BJ (cell line): Measurements from ENCODE around the gene SNX32. TPM values are rescaled to one million over a fixed set of nuclear protein-coding genes. Genes with fewer than 3 reads are reported as not detected.

Experiments
- CTCF ChIA-PET: fragments of 350-600 bp; formaldehyde crosslinking; extraction: SDS; loops from one replicate; lab custom pipeline; 2021; ENCODE audit warnings: antibody characterized with exemption, inconsistent platforms; lab: Yijun Ruan, JAX
- POLR2A ChIA-PET: fragments of 300-600 bp; sonication (Branson Sonifier 250); formaldehyde crosslinking; extraction: SDS; loops from one replicate; lab custom pipeline; 2021; ENCODE audit warnings: antibody characterized with exemption; lab: Charles Lee
- DNase-seq: peaks from one replicate; pipeline ENCODE4 v3.0.0-alpha.2; 2011; ENCODE audit warnings: low read depth
- H3K27me3 ChIP-seq: 2 replicates; pipeline ENCODE4 v1.6.0; 2011; ENCODE audit warnings: low read length; ENCODE audit not compliant: control insufficient read depth, insufficient read depth
- H3K36me3 ChIP-seq: 2 replicates; pipeline ENCODE4 v1.5.1; 2011; ENCODE audit warnings: low read length; ENCODE audit not compliant: control insufficient read depth, insufficient read depth
- H3K4me3 ChIP-seq: 2 replicates; pipeline ENCODE4 v1.5.1; 2011; ENCODE audit warnings: low read depth, mild to moderate bottlenecking, control low read depth, low read length
- polyA plus RNA-seq: library from polyadenylated mRNA; depleted of rRNA; stranded (reverse); fragments of >200 nt; gene quantifications from 2 replicates; pipeline ENCODE4 v1.2.3, GENCODE V29; 2011
- TF ChIP-seq, protein P1 (sequence below): IDR thresholded peaks from 2 replicates; pipeline ENCODE4 v1.5.1; 2011; ENCODE audit warnings: low read depth, mild to moderate bottlenecking, control low read depth, inconsistent platforms, low read length, moderate library complexity; ENCODE audit not compliant: insufficient read depth

Gene SNX32
- polyA plus RNA-seq, 1 experiment, result 0.13 TPM

DNA sequence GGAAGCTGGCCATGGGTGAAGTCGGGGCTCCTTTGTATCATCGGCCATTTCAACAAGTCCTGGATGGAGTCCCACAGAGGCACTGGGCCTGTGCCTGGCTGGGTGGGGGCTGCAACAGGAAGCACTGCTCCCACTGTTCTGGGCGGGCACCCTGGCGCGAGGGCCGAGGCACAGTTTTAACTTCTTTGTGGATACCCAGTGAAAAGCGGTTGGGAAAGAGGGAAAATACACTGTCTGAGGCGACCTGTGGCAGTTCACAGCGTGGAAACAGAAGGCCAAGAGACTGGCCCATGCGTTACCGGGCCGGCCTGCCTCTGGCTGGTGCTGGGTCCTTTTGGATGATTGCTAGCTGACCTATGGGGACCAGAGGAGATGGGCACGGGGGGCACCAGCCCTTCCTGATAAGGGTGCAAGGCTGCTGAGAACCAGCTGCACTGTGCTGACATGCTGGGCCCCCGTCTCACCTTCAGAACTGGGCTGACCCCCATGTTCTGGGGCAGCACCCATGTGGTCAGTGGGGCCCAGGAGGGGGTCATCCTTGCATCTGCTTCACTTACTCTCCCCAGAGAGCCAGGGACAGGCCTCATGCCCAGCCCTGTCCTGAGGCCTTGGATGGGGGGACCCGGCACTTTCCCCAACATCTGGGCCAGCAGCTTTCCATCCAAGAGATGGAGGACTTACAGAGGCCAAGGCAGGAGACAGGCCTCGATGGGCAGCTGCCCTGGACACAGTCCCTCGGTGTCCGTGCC is 42.7 kb upstream of the SNX32 start:
- CTCF ChIA-PET, result interaction anchor here (1.1 to 8.2 kb wide), 5 partner anchors 8 to 79 kb away, joined by 4 to 57 read pairs (median 5); partner anchors contain the start of genes AP5B1 and KAT5
- DNase-seq, result no peak
- Histone ChIP-seq H3K27me3 (peaks cover 31% of the 10 kb centered on the region), H3K4me3 (no peak overlapping the region), H3K36me3 (no peaks in the 10 kb centered on the region)
- TF ChIP-seq, protein P1, sequence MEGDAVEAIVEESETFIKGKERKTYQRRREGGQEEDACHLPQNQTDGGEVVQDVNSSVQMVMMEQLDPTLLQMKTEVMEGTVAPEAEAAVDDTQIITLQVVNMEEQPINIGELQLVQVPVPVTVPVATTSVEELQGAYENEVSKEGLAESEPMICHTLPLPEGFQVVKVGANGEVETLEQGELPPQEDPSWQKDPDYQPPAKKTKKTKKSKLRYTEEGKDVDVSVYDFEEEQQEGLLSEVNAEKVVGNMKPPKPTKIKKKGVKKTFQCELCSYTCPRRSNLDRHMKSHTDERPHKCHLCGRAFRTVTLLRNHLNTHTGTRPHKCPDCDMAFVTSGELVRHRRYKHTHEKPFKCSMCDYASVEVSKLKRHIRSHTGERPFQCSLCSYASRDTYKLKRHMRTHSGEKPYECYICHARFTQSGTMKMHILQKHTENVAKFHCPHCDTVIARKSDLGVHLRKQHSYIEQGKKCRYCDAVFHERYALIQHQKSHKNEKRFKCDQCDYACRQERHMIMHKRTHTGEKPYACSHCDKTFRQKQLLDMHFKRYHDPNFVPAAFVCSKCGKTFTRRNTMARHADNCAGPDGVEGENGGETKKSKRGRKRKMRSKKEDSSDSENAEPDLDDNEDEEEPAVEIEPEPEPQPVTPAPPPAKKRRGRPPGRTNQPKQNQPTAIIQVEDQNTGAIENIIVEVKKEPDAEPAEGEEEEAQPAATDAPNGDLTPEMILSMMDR, result no peak
- POLR2A ChIA-PET, result no interaction called here

- POLR2A ChIA-PET, result no interaction called here
- no peak for DNase-seq
- CTCF ChIA-PET, result interaction anchor here (1.1 to 8.2 kb wide), 5 partner anchors 9 to 80 kb away, joined by 4 to 57 read pairs (median 5); partner anchors contain the start of genes AP5B1 and KAT5
- Histone ChIP-seq H3K27me3 (peaks cover 31% of the 10 kb centered on the region), H3K36me3 (no peaks in the 10 kb centered on the region), H3K4me3 (no peak overlapping the region)
- TF ChIP-seq, protein P1, result no peak
Measured at GRCh38 chr11:65791719-65792213, 42.0 kb upstream of the SNX32 start.

GRCh38 chr11:65792456-65792855 is 41.3 kb upstream of the SNX32 start:
- no peak overlapping the region for H3K4me3 ChIP-seq

DNA sequence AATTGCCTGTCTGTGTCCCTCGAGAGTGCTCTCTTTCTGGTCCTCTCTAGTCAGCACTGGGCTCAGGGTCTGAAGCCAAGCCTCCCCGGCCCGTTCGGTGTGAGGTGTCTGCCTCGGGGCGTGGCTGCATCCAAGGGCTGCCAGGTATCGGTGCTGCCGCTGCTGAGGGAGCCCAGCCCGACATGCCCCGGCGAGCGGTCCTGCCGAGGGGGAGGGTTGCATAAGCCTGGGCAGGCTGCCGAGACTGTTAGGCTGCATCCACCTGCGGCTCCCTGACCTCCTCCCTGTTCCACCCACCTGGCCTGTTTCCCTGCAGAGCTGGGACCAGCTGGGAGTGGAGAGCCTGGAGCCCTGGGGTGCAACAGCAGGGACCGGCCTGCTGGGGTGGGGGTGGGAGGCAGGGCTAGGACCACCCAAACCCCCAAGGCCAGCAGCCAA is 40.6 kb upstream of the SNX32 start:
- CTCF ChIA-PET, result interaction anchor here (0.6 to 8.2 kb wide), 2 partner anchors 14 to 82 kb away, joined by 3 to 57 read pairs; partner anchors contain the start of gene AP5B1
- Histone ChIP-seq H3K4me3 (no peak overlapping the region), H3K36me3 (no peaks in the 10 kb centered on the region), H3K27me3 (peaks cover 23% of the 10 kb centered on the region)
- DNase-seq, result no peak
- POLR2A ChIA-PET, result interaction anchor here (0.6 kb wide), 1 partner anchor 10 kb away, joined by 3 read pairs; no protein-coding TSS in a partner anchor
- TF ChIP-seq, protein P1, result no peak

More at GRCh38 chr11:65792456-65792855, 41.3 kb upstream of the SNX32 start:
- Histone ChIP-seq H3K36me3 (no peaks in the 10 kb centered on the region), H3K27me3 (peaks cover 30% of the 10 kb centered on the region)
- DNase-seq, result no peak
- ChIA-PET POLR2A (interaction anchor here (0.6 kb wide), 1 partner anchor 9 kb away, joined by 3 read pairs; no protein-coding TSS in a partner anchor), CTCF (interaction anchor here (0.6 to 8.2 kb wide), 3 partner anchors 9 to 81 kb away, joined by 3 to 57 read pairs (median 4); partner anchors contain the start of gene AP5B1)
- TF ChIP-seq, protein P1, result no peak
